HCT116 (cell line): Measurements from ENCODE around the gene EP400. TPM values are rescaled to one million over a fixed set of nuclear protein-coding genes. Genes with fewer than 3 reads are reported as not detected.

ENCODE experiments used
- ATAC-seq: fragments of 200-7000 bp; cut with Tn5 transposase; 2 replicates; pipeline ENCODE4 v1.9.1; 2020; ENCODE audit warnings: mild to moderate bottlenecking, moderate library complexity
- BruUV-seq: library from RNA; stranded (reverse); fragments of 400-500 nt; replicated peaks from 2 replicates; lab custom pipeline; 2021; lab: Mats Ljungman, UMichigan
- CTCF ChIA-PET: fragments of 300-600 bp; sonication (Branson Sonifier 250); formaldehyde crosslinking; loops from one replicate; lab custom pipeline; 2021; ENCODE audit warnings: antibody characterized with exemption; lab: Charles Lee
- POLR2A ChIA-PET: fragments of 300-600, 350-600 bp; sonication (Branson Sonifier 250); formaldehyde crosslinking; loops from one replicate; lab custom pipeline; 2021; ENCODE audit warnings: antibody characterized with exemption; lab: Charles Lee
- RAD21 ChIA-PET, 2 experiments: fragments of 300-600 bp; sonication (Branson Sonifier 250); formaldehyde crosslinking; loops; one replicate each; lab custom pipeline; 2023; ENCODE audit warnings: low total read pairs in 2 of 2; ENCODE audit not compliant: uncharacterized antibody in 2 of 2, unreplicated experiment in 2 of 2, low non-redundant PET in 1 of 2; lab: Charles Lee
- DNase-seq: peaks from one replicate; pipeline ENCODE4 v3.0.0-alpha.2; 2010; ENCODE audit warnings: low read depth, low spot score
- H2AFZ ChIP-seq: fragments of 200-600 bp; shearing (Covaris generic), sonication (generic); 2 replicates; pipeline ENCODE4 v1.6.1; 2017; ENCODE audit warnings: low read depth, mixed run types, mixed read lengths, antibody characterized with exemption, low read length; ENCODE audit not compliant: poor library complexity, severe bottlenecking
- H3K27ac ChIP-seq: 2 replicates; pipeline ENCODE4 v1.5.1; 2012; ENCODE audit warnings: low read depth, low read length
- H3K27me3 ChIP-seq: fragments of 200-600 bp; sonication (generic); 2 replicates; pipeline ENCODE4 v1.6.1; 2016; ENCODE audit warnings: mixed run types, low read length, mixed read lengths; ENCODE audit not compliant: insufficient read depth
- H3K36me3 ChIP-seq, 2 experiments: fragments of 200-500 bp in 1 of 2; fragments of 200-600 bp in 1 of 2; sonication (Bioruptor generic) in 1 of 2; sonication (generic) in 1 of 2; 2 replicates each; pipeline versions ENCODE4 v1.5.1 to v1.6.1; 2014 to 2016; ENCODE audit warnings: low read length in 2 of 2, inconsistent platforms in 1 of 2, mixed read lengths in 1 of 2, mixed run types in 1 of 2; ENCODE audit not compliant: insufficient read depth in 2 of 2, control insufficient read depth in 1 of 2
- H3K4me1 ChIP-seq, 2 experiments: fragments of 200-600 bp in 1 of 2; sonication (generic) in 1 of 2; 2 replicates each; pipeline versions ENCODE4 v1.5.1 to v1.6.1; 2012 to 2017; ENCODE audit warnings: low read length in 2 of 2, inconsistent platforms in 1 of 2, mild to moderate bottlenecking in 1 of 2, mixed read lengths in 1 of 2, mixed run types in 1 of 2, moderate library complexity in 1 of 2; ENCODE audit not compliant: insufficient read depth in 2 of 2, control insufficient read depth in 1 of 2
- H3K4me2 ChIP-seq: fragments of 200-600 bp; sonication (generic); 2 replicates; pipeline ENCODE4 v1.6.1; 2017; ENCODE audit warnings: mixed run types, low read length, mixed read lengths
- H3K4me3 ChIP-seq, 2 experiments: fragments of 200-600 bp in 1 of 2; sonication (generic) in 1 of 2; replicated peaks in 1 of 2; 2 replicates each; pipeline ENCODE4 v1.5.1; 2011 to 2016; ENCODE audit warnings: low read length in 2 of 2, control low read depth in 1 of 2, low read depth in 1 of 2, mild to moderate bottlenecking in 1 of 2, mixed read lengths in 1 of 2, mixed run types in 1 of 2
- H3K79me2 ChIP-seq: fragments of 200-600 bp; sonication (generic); 2 replicates; pipeline ENCODE4 v1.6.1; 2017; ENCODE audit warnings: mild to moderate bottlenecking, mixed run types, low read length, moderate library complexity, mixed read lengths; ENCODE audit not compliant: insufficient read depth
- H3K9ac ChIP-seq: fragments of 200-600 bp; sonication (generic); 2 replicates; pipeline ENCODE4 v1.6.1; 2016; ENCODE audit warnings: low read length, mixed read lengths
- H3K9me2 ChIP-seq: fragments of 200-600 bp; sonication (generic), shearing (Covaris generic); 2 replicates; pipeline ENCODE4 v1.6.1; 2017; ENCODE audit warnings: mixed run types, mild to moderate bottlenecking, moderate library complexity; ENCODE audit not compliant: insufficient read depth
- H3K9me3 ChIP-seq, 2 experiments: fragments of 200-500 bp in 1 of 2; fragments of 200-600 bp in 1 of 2; sonication (Bioruptor generic) in 1 of 2; sonication (generic) in 1 of 2; 2 replicates each; pipeline ENCODE4 v1.6.1; 2014 to 2017; ENCODE audit warnings: low read length in 2 of 2, mixed read lengths in 2 of 2, inconsistent platforms in 1 of 2, low read depth in 1 of 2, mild to moderate bottlenecking in 1 of 2, mixed run types in 1 of 2, moderate library complexity in 1 of 2; ENCODE audit not compliant: control insufficient read depth in 1 of 2, insufficient read depth in 1 of 2
- H4K20me1 ChIP-seq: fragments of 200-600 bp; sonication (generic), shearing (Covaris generic); 2 replicates; pipeline ENCODE4 v1.6.1; 2017; ENCODE audit warnings: mixed run types, mild to moderate bottlenecking, moderate library complexity; ENCODE audit not compliant: insufficient read depth
- CBX3 ChIP-seq: IDR thresholded peaks from 2 replicates; pipeline ENCODE4 v1.6.1; 2012; ENCODE audit warnings: low read depth
- CEBPB ChIP-seq: IDR thresholded peaks from 2 replicates; pipeline ENCODE4 v1.6.1; 2012; ENCODE audit warnings: low read depth
- CTCF ChIP-seq, 3 experiments: fragments of 200-600 bp in 1 of 3; sonication (generic) in 1 of 3; IDR thresholded peaks in 2 of 3; conservative IDR thresholded peaks in 1 of 3; 2 replicates each; pipeline ENCODE4 v1.5.1; 2012 to 2017; ENCODE audit warnings: low read depth in 2 of 3, low read length in 2 of 3, antibody characterized with exemption in 1 of 3, borderline replicate concordance in 1 of 3, control low read depth in 1 of 3, mild to moderate bottlenecking in 1 of 3, mixed read lengths in 1 of 3, mixed run types in 1 of 3, moderate library complexity in 1 of 3; ENCODE audit not compliant: insufficient read depth in 1 of 3
- EGR1 ChIP-seq: IDR thresholded peaks from 2 replicates; pipeline ENCODE4 v1.6.1; 2012; ENCODE audit warnings: low read depth
- ELF1 ChIP-seq: IDR thresholded peaks from 2 replicates; pipeline ENCODE4 v1.6.1; 2012; ENCODE audit warnings: low read depth, borderline replicate concordance
- EZH2phosphoT487 ChIP-seq: fragments of 200-600 bp; IDR thresholded peaks from 2 replicates; pipeline ENCODE4 v1.6.1; 2018; ENCODE audit warnings: antibody characterized with exemption, borderline replicate concordance
- FOSL1 ChIP-seq: IDR thresholded peaks from 2 replicates; pipeline ENCODE4 v1.6.1; 2012; ENCODE audit warnings: low read depth
- MAX ChIP-seq: IDR thresholded peaks from 2 replicates; pipeline ENCODE4 v1.6.1; 2012
- POLR2A ChIP-seq: IDR thresholded peaks from 2 replicates; pipeline ENCODE4 v1.7.0; 2011; ENCODE audit warnings: borderline replicate concordance; ENCODE audit not compliant: insufficient read depth, insufficient read length; ENCODE audit errors: extremely low read depth
- POLR2AphosphoS5 ChIP-seq: IDR thresholded peaks from 2 replicates; pipeline ENCODE4 v1.6.1; 2011; ENCODE audit warnings: mild to moderate bottlenecking, low read depth, low read length, moderate library complexity
- SRF ChIP-seq: IDR thresholded peaks from 2 replicates; pipeline ENCODE4 v1.6.1; 2012; ENCODE audit warnings: low read depth
- TCF7L2 ChIP-seq: IDR thresholded peaks from 2 replicates; pipeline ENCODE4 v1.7.0; 2011; ENCODE audit warnings: borderline replicate concordance, inconsistent platforms; ENCODE audit not compliant: insufficient read depth, insufficient read length; ENCODE audit errors: extremely low read depth
- YY1 ChIP-seq: IDR thresholded peaks from 2 replicates; pipeline ENCODE4 v1.6.1; 2011; ENCODE audit warnings: low read length, low read depth, moderate library complexity, mild to moderate bottlenecking; ENCODE audit not compliant: insufficient replicate concordance; ENCODE audit errors: extremely low read depth
- ZFX ChIP-seq: fragments of 450-650 bp; IDR thresholded peaks from 2 replicates; pipeline ENCODE4 v1.6.1; 2017
- intact Hi-C: fragments of 100-400 bp; cut with micrococcal nuclease; formaldehyde crosslinking; loops from 2 replicates; pipeline ENCODE4 v1.10.0; 2022
- total RNA-seq: library from RNA; stranded (reverse); gene quantifications from one replicate; pipeline ENCODE4 v1.2.1, GENCODE V29; 2021; ENCODE audit not compliant: unreplicated experiment
- TF ChIP-seq, protein P1 (sequence below): IDR thresholded peaks from 2 replicates; pipeline ENCODE4 v1.6.1; 2012
- TF ChIP-seq, protein P2 (sequence below): IDR thresholded peaks from 2 replicates; pipeline ENCODE4 v1.6.1; 2011; ENCODE audit warnings: mild to moderate bottlenecking, low read length, moderate library complexity; ENCODE audit not compliant: insufficient replicate concordance; ENCODE audit errors: extremely low read depth

The EP400 gene
- total RNA-seq, 1 experiment from 2014 or later = 54.5 TPM

DNA sequence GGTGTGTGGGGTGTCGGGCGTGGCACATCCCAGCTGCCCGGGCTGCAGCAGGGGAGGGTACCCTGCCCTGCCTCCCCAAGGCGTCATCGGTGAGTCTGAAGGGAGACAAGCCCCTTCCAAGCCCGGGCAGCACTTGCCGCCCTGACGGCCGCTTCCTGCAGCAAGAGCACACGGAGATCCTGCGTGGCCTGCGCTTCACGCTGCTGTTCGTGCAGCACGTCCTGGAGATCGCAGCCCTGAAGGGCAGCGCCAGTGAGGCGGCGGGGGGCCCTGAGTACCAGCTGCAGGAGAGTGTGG is 30.7 kb upstream of the EP400 start:
- H3K27me3 ChIP-seq = no peaks in the 10 kb centered on the region
- no peaks in the 10 kb centered on the region for H3K9me2 ChIP-seq
- intact Hi-C loops = no loop called here
- H2AFZ ChIP-seq = no peak overlapping the region
- RAD21 ChIA-PET = no interaction called here
- no peak overlapping the region for H3K9ac ChIP-seq
- H4K20me1 ChIP-seq = no peaks in the 10 kb centered on the region
- no peaks in the 10 kb centered on the region for H3K9me3 ChIP-seq
- peaks cover 0 to 10% of the 10 kb centered on the region in 2 experiments; a peak in 2 of 4 replicates for H3K36me3 ChIP-seq
- no peaks in the 10 kb centered on the region for H3K4me1 ChIP-seq
- TF ChIP-seq CBX3 = no peak
- no peak for TF ChIP-seq EGR1
- no peaks in the 10 kb centered on the region for H3K79me2 ChIP-seq
- POLR2A ChIA-PET = no interaction called here
- ATAC-seq = no peak
- H3K4me2 ChIP-seq = no peak overlapping the region
- no peak overlapping the region for H3K4me3 ChIP-seq
- DNase-seq = no peak
- BruUV-seq = no TSS peak
- no peak overlapping the region for H3K27ac ChIP-seq
- CTCF ChIA-PET = no interaction called here

DNA sequence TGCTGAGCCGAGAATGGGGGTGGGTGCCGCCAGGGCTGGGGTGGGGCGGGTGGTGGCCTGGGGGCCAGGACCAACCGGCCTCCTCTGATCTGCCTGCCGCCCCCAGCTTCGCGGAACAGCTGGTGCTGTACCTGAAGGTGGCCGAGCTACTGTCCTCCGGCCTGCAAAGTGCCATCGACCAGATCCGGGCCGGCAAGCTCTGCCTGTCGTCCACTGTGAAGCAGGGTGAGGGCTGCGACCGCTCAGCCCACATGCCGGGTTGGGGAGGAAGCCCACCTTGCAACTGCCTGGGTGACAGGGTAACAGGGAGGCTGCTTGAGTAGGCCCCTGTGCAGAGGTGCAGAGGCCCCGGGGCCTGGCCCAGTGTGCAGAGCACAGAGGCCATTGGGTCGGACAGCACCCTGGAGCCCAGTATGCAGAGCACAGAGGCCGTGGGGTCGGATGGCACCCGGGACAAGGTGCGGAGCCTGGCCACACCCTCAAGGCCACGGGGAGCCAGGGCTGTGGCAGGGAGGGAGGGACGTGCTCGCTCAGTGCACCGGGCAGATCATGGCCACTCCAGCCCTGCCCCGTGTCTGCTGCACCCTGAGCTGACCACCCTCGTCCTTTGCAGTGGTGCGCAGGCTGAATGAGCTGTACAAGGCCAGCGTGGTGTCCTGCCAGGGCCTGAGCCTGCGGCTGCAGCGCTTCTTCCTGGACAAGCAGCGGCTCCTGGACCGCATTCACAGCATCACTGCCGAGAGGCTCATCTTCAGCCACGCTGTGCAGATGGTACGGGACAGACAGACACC is 30.2 kb upstream of the EP400 start:
- no peak overlapping the region for H3K9ac ChIP-seq
- ChIA-PET RAD21 (no interaction called here), CTCF (no interaction called here), POLR2A (no interaction called here)
- no peak overlapping the region for H2AFZ ChIP-seq
- DNase-seq (no peak), ATAC-seq (peak; percentile 15; the same call in 1 of the 2 replicates)
- intact Hi-C loops = no loop called here
- no TSS peak for BruUV-seq
- no peaks in the 10 kb centered on the region for H3K9me3 ChIP-seq
- no peaks in the 10 kb centered on the region for H4K20me1 ChIP-seq
- no peaks in the 10 kb centered on the region for H3K4me1 ChIP-seq
- H3K27me3 ChIP-seq = no peaks in the 10 kb centered on the region
- H3K36me3 ChIP-seq = peaks cover 0 to 6% of the 10 kb centered on the region in 2 experiments; a peak in 1 of 4 replicates
- H3K4me2 ChIP-seq = no peak overlapping the region
- no peak overlapping the region for H3K4me3 ChIP-seq
- H3K9me2 ChIP-seq = no peaks in the 10 kb centered on the region
- H3K79me2 ChIP-seq = no peaks in the 10 kb centered on the region
- TF ChIP-seq SRF (no peak), EZH2phosphoT487 (no peak), TCF7L2 (no peak), POLR2A (no peak), CTCF (IDR thresholded peaks at IDR 0.05 in 2 of 3, conservative IDR thresholded peaks at IDR 0.05 in 1 of 3; ENCODE audit: borderline replicate concordance in 1 of 3, insufficient read depth in 1 of 3, low read depth in 2 of 3, low read length in 2 of 3) (no peak), MAX (no peak), EGR1 (no peak), ZFX (no peak), CEBPB (no peak), CBX3 (no peak), YY1 (no peak), POLR2AphosphoS5 (no peak), FOSL1 (no peak), ELF1 (no peak)
- TF ChIP-seq, protein P1, sequence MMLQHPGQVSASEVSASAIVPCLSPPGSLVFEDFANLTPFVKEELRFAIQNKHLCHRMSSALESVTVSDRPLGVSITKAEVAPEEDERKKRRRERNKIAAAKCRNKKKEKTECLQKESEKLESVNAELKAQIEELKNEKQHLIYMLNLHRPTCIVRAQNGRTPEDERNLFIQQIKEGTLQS = no peak
- TF ChIP-seq, protein P2, sequence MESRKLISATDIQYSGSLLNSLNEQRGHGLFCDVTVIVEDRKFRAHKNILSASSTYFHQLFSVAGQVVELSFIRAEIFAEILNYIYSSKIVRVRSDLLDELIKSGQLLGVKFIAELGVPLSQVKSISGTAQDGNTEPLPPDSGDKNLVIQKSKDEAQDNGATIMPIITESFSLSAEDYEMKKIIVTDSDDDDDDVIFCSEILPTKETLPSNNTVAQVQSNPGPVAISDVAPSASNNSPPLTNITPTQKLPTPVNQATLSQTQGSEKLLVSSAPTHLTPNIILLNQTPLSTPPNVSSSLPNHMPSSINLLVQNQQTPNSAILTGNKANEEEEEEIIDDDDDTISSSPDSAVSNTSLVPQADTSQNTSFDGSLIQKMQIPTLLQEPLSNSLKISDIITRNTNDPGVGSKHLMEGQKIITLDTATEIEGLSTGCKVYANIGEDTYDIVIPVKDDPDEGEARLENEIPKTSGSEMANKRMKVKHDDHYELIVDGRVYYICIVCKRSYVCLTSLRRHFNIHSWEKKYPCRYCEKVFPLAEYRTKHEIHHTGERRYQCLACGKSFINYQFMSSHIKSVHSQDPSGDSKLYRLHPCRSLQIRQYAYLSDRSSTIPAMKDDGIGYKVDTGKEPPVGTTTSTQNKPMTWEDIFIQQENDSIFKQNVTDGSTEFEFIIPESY = no peak
- H3K27ac ChIP-seq = no peak overlapping the region
